Endothelial cell of umbilical vein (primary cell): ENCODE results near the gene OR1I1. TPM values are rescaled to one million over a fixed set of nuclear protein-coding genes. Genes with fewer than 3 reads are reported as not detected.

ENCODE experiments used
- BruUV-seq: library from RNA; stranded (reverse); fragments of 400-500 nt; replicated peaks from 2 replicates; lab custom pipeline; 2021; lab: Mats Ljungman, UMichigan
- CTCF ChIA-PET: fragments of 300-600, 350-600 bp; sonication (Branson Sonifier 250); formaldehyde crosslinking; loops from one replicate; lab custom pipeline; 2021; ENCODE audit warnings: antibody characterized with exemption, inconsistent platforms; lab: Charles Lee
- POLR2A ChIA-PET: fragments of 300-600, 350-600 bp; sonication (Branson Sonifier 250); formaldehyde crosslinking; loops from one replicate; lab custom pipeline; 2021; ENCODE audit warnings: antibody characterized with exemption, inconsistent platforms; lab: Charles Lee
- DNase-seq: peaks from one replicate; pipeline ENCODE4 v3.0.0-alpha.2; 2011; ENCODE audit warnings: low read depth, low spot score
- FAIRE-seq: peaks from 2 replicates; lab custom pipeline; 2011; peaks lifted over from hg19 to GRCh38; lab: Jason Lieb, UNC
- H2AFZ ChIP-seq: 2 replicates; pipeline ENCODE4 v1.6.0; 2012; ENCODE audit warnings: low read depth, low read length, control low read depth, inconsistent platforms
- H3K27ac ChIP-seq: 2 replicates; pipeline ENCODE4 v1.5.1; 2011; ENCODE audit warnings: low read depth, mild to moderate bottlenecking, control low read depth, low read length, moderate library complexity; ENCODE audit not compliant: insufficient read depth
- H3K27me3 ChIP-seq, 2 experiments: 2 replicates each; pipeline versions ENCODE4 v1.6.0 to v1.6.1; 2011; ENCODE audit warnings: low read length in 2 of 2, mixed read lengths in 1 of 2; ENCODE audit not compliant: control insufficient read depth in 2 of 2, insufficient read depth in 2 of 2
- H3K36me3 ChIP-seq, 2 experiments: 2 replicates in 1 of 2; 3 replicates in 1 of 2; pipeline ENCODE4 v1.5.1; 2011; ENCODE audit warnings: low read length in 2 of 2, mild to moderate bottlenecking in 1 of 2, moderate library complexity in 1 of 2; ENCODE audit not compliant: control insufficient read depth in 2 of 2, insufficient read depth in 2 of 2; ENCODE audit errors: extremely low read depth in 1 of 2
- H3K4me1 ChIP-seq: 3 replicates; pipeline ENCODE4 v1.5.1; 2011; ENCODE audit warnings: mild to moderate bottlenecking, low read length; ENCODE audit not compliant: control insufficient read depth, insufficient read depth; ENCODE audit errors: extremely low read depth
- H3K4me2 ChIP-seq: 2 replicates; pipeline ENCODE4 v1.6.1; 2011; ENCODE audit warnings: low read length, control low read depth, mixed read lengths; ENCODE audit not compliant: insufficient read depth
- H3K4me3 ChIP-seq, 3 experiments: fragments of 200-600 bp in 1 of 3; sonication (generic), shearing (Covaris generic) in 1 of 3; replicated peaks in 1 of 3; 2 replicates each; pipeline ENCODE4 v1.5.1; 2011 to 2016; ENCODE audit warnings: control low read depth in 3 of 3, low read length in 3 of 3, mild to moderate bottlenecking in 2 of 3, inconsistent platforms in 1 of 3, low read depth in 1 of 3, moderate library complexity in 1 of 3; ENCODE audit not compliant: insufficient read depth in 1 of 3
- H3K79me2 ChIP-seq: 2 replicates; pipeline ENCODE4 v1.6.0; 2012; ENCODE audit warnings: low read length, inconsistent platforms; ENCODE audit not compliant: control insufficient read depth, insufficient read depth
- H3K9ac ChIP-seq: replicated peaks from 2 replicates; pipeline ENCODE3; 2011; ENCODE audit warnings: low read length, control low read depth; ENCODE audit not compliant: insufficient read depth; ENCODE audit errors: extremely low read depth
- H3K9me1 ChIP-seq: replicated peaks from 3 replicates; pipeline ENCODE4 v1.6.0; 2011; ENCODE audit warnings: mild to moderate bottlenecking, low read length; ENCODE audit not compliant: control insufficient read depth, insufficient read depth; ENCODE audit errors: extremely low read depth
- H3K9me3 ChIP-seq: replicated peaks from 2 replicates; pipeline ENCODE4 v1.5.1; 2012; ENCODE audit warnings: low read length, inconsistent platforms; ENCODE audit not compliant: control insufficient read depth, insufficient read depth
- H4K20me1 ChIP-seq: replicated peaks from 2 replicates; pipeline ENCODE3; 2011; ENCODE audit warnings: mild to moderate bottlenecking, low read length; ENCODE audit not compliant: control insufficient read depth, insufficient read depth; ENCODE audit errors: extremely low read depth
- CTCF ChIP-seq, 2 donors: IDR thresholded peaks; 1 replicate in 1 of 2; 2 replicates in 1 of 2; pipeline ENCODE4 v1.5.1; 2011; ENCODE audit warnings: low read length in 2 of 2, mild to moderate bottlenecking in 2 of 2, moderate library complexity in 2 of 2, control low read depth in 1 of 2, inconsistent platforms in 1 of 2, low read depth in 1 of 2; ENCODE audit not compliant: insufficient read depth in 1 of 2; ENCODE audit errors: extremely low read depth in 1 of 2
- JUN ChIP-seq: IDR thresholded peaks from 2 replicates; pipeline ENCODE4 v1.6.1; 2011; ENCODE audit warnings: borderline replicate concordance, low read depth; ENCODE audit not compliant: insufficient read length, insufficient read depth
- POLR2AphosphoS5 ChIP-seq: IDR thresholded peaks from 2 replicates; pipeline ENCODE4 v1.6.1; 2012; ENCODE audit warnings: low read depth, mild to moderate bottlenecking, control low read depth, low read length, moderate library complexity; ENCODE audit not compliant: insufficient read depth
- dilution Hi-C: fragments of 300-500 bp; cut with MboI; formaldehyde crosslinking; loops from one replicate; pipeline ENCODE4 v1.15.0; 2019; ENCODE audit warnings: low sequenced_read_pairs; ENCODE audit not compliant: extremely low pct_ligation_motif_present
- intact Hi-C: fragments of 100-400 bp; cut with micrococcal nuclease; formaldehyde crosslinking; loops from one replicate; pipeline ENCODE4 v1.10.0; 2022
- polyA plus RNA-seq, 4 experiments: library from polyadenylated mRNA; depleted of rRNA in 3 of 4; stranded (reverse) in 3 of 4; unstranded in 1 of 4; fragments of >200 nt; gene quantifications; 2 replicates each; pipeline versions ENCODE4 v1.2.1 to v1.2.3, GENCODE V29; 2011 to 2012; ENCODE audit warnings: missing spikeins in 1 of 4
- total RNA-seq: library from RNA; stranded (reverse); gene quantifications from 2 replicates; pipeline ENCODE4 v1.2.3, GENCODE V29; 2021

Gene OR1I1
- total and polyA plus RNA-seq, 2 donors (not counting 3 experiments of a cell fraction or from before 2014, with no cell fraction given): not detected

- no peaks in the 10 kb centered on the region for H3K9me3 ChIP-seq
- no peaks in the 10 kb centered on the region for H3K36me3 ChIP-seq
- H3K9me1 ChIP-seq: no peaks in the 10 kb centered on the region
- dilution Hi-C loops (no loop called here), intact Hi-C loops (no loop called here)
- H3K4me3 ChIP-seq: no peak overlapping the region
- no peaks in the 10 kb centered on the region for H3K79me2 ChIP-seq
- H3K4me2 ChIP-seq: no peak overlapping the region
- no peak overlapping the region for H3K27ac ChIP-seq
- peaks cover 3% of the 10 kb centered on the region for H3K4me1 ChIP-seq
- H3K27me3 ChIP-seq: peaks cover 0 to 3% of the 10 kb centered on the region in 2 experiments
- DNase-seq (no peak), FAIRE-seq (no peak)
- CTCF ChIA-PET: interaction anchor here (0.8 kb wide), 1 partner anchor 29 kb away, joined by 3 read pairs; no protein-coding TSS in a partner anchor
- TF ChIP-seq JUN (no peak), POLR2AphosphoS5 (no peak), CTCF (IDR thresholded peaks at IDR 0.05; ENCODE audit: extremely low read depth in 1 of 2, insufficient read depth in 1 of 2, low read depth in 1 of 2, low read length in 2 of 2) (no peak)
- no peak overlapping the region for H3K9ac ChIP-seq
- POLR2A ChIA-PET: no interaction called here
- no TSS peak for BruUV-seq
- H2AFZ ChIP-seq: no peak overlapping the region
- H4K20me1 ChIP-seq: no peaks in the 10 kb centered on the region
These were observed 48.0 kb downstream of the OR1I1 start for GRCh38 chr19:15129856-15130585.
